A172 (cell line): ENCODE measurements around the gene LYZL2. TPM values are rescaled to one million over a fixed set of nuclear protein-coding genes. Genes with fewer than 3 reads are reported as not detected.
A peak's percentile ranks its signal among the peaks of the same experiment; 100 is the strongest.
"Not testable (repeated sequence)": the region's sequence is repeated elsewhere in the genome, so short reads cannot be mapped to it uniquely, and the experiment has no call there.

Source experiments
- DNase-seq: peaks from one replicate; pipeline ENCODE4 v3.0.0-alpha.2; 2015; ENCODE audit warnings: low spot score
- total RNA-seq: library from RNA; depleted of rRNA; stranded (reverse); fragments of >200 nt; shearing (Covaris generic); gene quantifications from 2 replicates; pipeline ENCODE4 v1.2.3, GENCODE V29; 2014; rRNA removed

The LYZL2 gene
- not detected in 2 replicates for total RNA-seq

- DNase-seq = no peak
These were observed at the start of gene LYZL2 for GRCh38 chr10:30629653-30630052. LYZL2 (minus strand) TSS chr10:30629753; CDS start chr10:30626915, 2,838 bp downstream.

- DNase-seq = not testable (repeated sequence)
These were observed 48.1 kb upstream of the LYZL2 start for GRCh38 chr10:30677616-30678015.

- not testable (repeated sequence) for DNase-seq
These were observed 47.6 kb upstream of the LYZL2 start for GRCh38 chr10:30677146-30677545.

GRCh38 chr10:30675791-30676718 lies 46.5 kb upstream of the LYZL2 start:
- DNase-seq = no peak

- no peak for DNase-seq
These were observed 45.2 kb upstream of the LYZL2 start for GRCh38 chr10:30674796-30675195.

- DNase-seq = not testable (repeated sequence)
These were observed 43.7 kb upstream of the LYZL2 start for GRCh38 chr10:30673262-30673661.

GRCh38 chr10:30672338-30672737 lies 42.8 kb upstream of the LYZL2 start:
- DNase-seq = not testable (repeated sequence)

- peak; percentile 85 for DNase-seq
These were observed 41.6 kb upstream of the LYZL2 start for GRCh38 chr10:30671026-30671616.

- not testable (repeated sequence) for DNase-seq
These were observed 38.4 kb upstream of the LYZL2 start for GRCh38 chr10:30667982-30668381.

GRCh38 chr10:30663403-30663802 lies 33.9 kb upstream of the LYZL2 start:
- DNase-seq = not testable (repeated sequence)

GRCh38 chr10:30662814-30663213 lies 33.3 kb upstream of the LYZL2 start:
- DNase-seq = no peak

- DNase-seq = not testable (repeated sequence)
These were observed 30.8 kb upstream of the LYZL2 start for GRCh38 chr10:30660314-30660713.

- DNase-seq = no peak
These were observed 26.7 kb upstream of the LYZL2 start for GRCh38 chr10:30656233-30656632.

- DNase-seq = not testable (repeated sequence)
These were observed 25.4 kb upstream of the LYZL2 start for GRCh38 chr10:30655001-30655400.

- DNase-seq = peak; percentile 18
These were observed 22.2 kb upstream of the LYZL2 start for GRCh38 chr10:30651470-30652397.

GRCh38 chr10:30647089-30647488 lies 17.5 kb upstream of the LYZL2 start:
- no peak for DNase-seq

GRCh38 chr10:30645340-30645827 lies 15.8 kb upstream of the LYZL2 start:
- DNase-seq = no peak

- DNase-seq = not testable (repeated sequence)
These were observed 14.9 kb upstream of the LYZL2 start for GRCh38 chr10:30644408-30644861.

- not testable (repeated sequence) for DNase-seq
These were observed 14.1 kb upstream of the LYZL2 start for GRCh38 chr10:30643557-30644199.

GRCh38 chr10:30642856-30643255 lies 13.3 kb upstream of the LYZL2 start:
- not testable (repeated sequence) for DNase-seq
